GM21390 (cell line): ENCODE data around the gene TCN1.

Experiments used
- ATAC-seq: cut with Tn5 transposase; IDR thresholded peaks from one replicate; pipeline ENCODE4 v1.9.1; 2021; ENCODE audit not compliant: unreplicated experiment

TCN1 gene

GRCh38 chr11:59810189-59810910 lies 55.9 kb downstream of the TCN1 start, which contains the start of gene MRPL16:
Gene MRPL16, minus strand, starts transcription at chr11:59810778. Its CDS starts 120 bp downstream, at chr11:59810658.
- peak; percentile 97 for ATAC-seq

GRCh38 chr11:59807047-59807610 lies 59.2 kb downstream of the TCN1 start:
- no peak for ATAC-seq

- ATAC-seq: no peak
Observed at GRCh38 chr11:59804061-59804460, 62.2 kb downstream of the TCN1 start.
